OCI-LY1 (cell line): Measurements from ENCODE around the gene MFSD11.
"Not testable (repeated sequence)": the region's sequence is repeated elsewhere in the genome, so short reads cannot be mapped to it uniquely, and the experiment has no call there.

ENCODE experiments used
- H2AFZ ChIP-seq: fragments of 200-600 bp; sonication (generic), shearing (Covaris generic); 2 replicates; pipeline ENCODE4 v1.6.0; 2014; ENCODE audit warnings: antibody characterized with exemption, mild to moderate bottlenecking, low read length
- H3F3A ChIP-seq: fragments of 200-600 bp; sonication (generic), shearing (Covaris generic); 2 replicates; pipeline ENCODE4 v1.6.0; 2014; ENCODE audit warnings: mild to moderate bottlenecking, antibody characterized with exemption, low read length, moderate library complexity; ENCODE audit not compliant: insufficient read depth
- H3K27ac ChIP-seq: fragments of 200-600 bp; sonication (generic); 2 replicates; pipeline ENCODE4 v1.5.1; 2014; ENCODE audit warnings: low read length, mixed run types, mild to moderate bottlenecking, low read depth; ENCODE audit not compliant: poor library complexity, severe bottlenecking
- H3K27me3 ChIP-seq: fragments of 200-600 bp; sonication (generic); 2 replicates; pipeline ENCODE4 v1.6.0; 2014; ENCODE audit warnings: antibody characterized with exemption, mild to moderate bottlenecking, low read length, moderate library complexity; ENCODE audit not compliant: insufficient read depth
- H3K36me3 ChIP-seq: fragments of 200-600 bp; sonication (generic); 2 replicates; pipeline ENCODE4 v1.6.1; 2014; ENCODE audit warnings: mild to moderate bottlenecking, antibody characterized with exemption, low read length, moderate library complexity, mixed read lengths; ENCODE audit not compliant: insufficient read depth
- H3K4me1 ChIP-seq: fragments of 200-600 bp; sonication (generic); 2 replicates; pipeline ENCODE4 v1.5.1; 2014; ENCODE audit warnings: mild to moderate bottlenecking, low read length, moderate library complexity; ENCODE audit not compliant: insufficient read depth, severe bottlenecking
- H3K4me2 ChIP-seq: fragments of 200-600 bp; sonication (generic), shearing (Covaris generic); 2 replicates; pipeline ENCODE4 v1.6.1; 2014; ENCODE audit warnings: low read length
- H3K4me3 ChIP-seq: fragments of 200-600 bp; sonication (generic); 2 replicates; pipeline ENCODE4 v1.5.1; 2014; ENCODE audit warnings: low read length, low read depth, mild to moderate bottlenecking, mixed read lengths; ENCODE audit not compliant: poor library complexity, severe bottlenecking
- H3K79me2 ChIP-seq: fragments of 200-600 bp; shearing (Covaris generic); 2 replicates; pipeline ENCODE4 v1.6.1; 2016; ENCODE audit warnings: mixed run types, low read length, mixed read lengths; ENCODE audit not compliant: insufficient read depth
- H3K9ac ChIP-seq: fragments of 200-600 bp; sonication (generic), shearing (Covaris generic); 2 replicates; pipeline ENCODE4 v1.6.1; 2014; ENCODE audit warnings: mild to moderate bottlenecking, low read length, mixed read lengths
- H3K9me2 ChIP-seq: fragments of 200-600 bp; sonication (generic), shearing (Covaris generic); 2 replicates; pipeline ENCODE4 v1.6.1; 2014; ENCODE audit warnings: low read depth, mild to moderate bottlenecking, low read length, mixed read lengths
- H3K9me3 ChIP-seq: fragments of 200-600 bp; shearing (Covaris generic); 2 replicates; pipeline ENCODE4 v1.6.1; 2014; ENCODE audit warnings: low read length, mixed read lengths
- H4K20me1 ChIP-seq: fragments of 200-600 bp; sonication (generic), shearing (Covaris generic); 2 replicates; pipeline ENCODE4 v1.6.0; 2016; ENCODE audit warnings: mild to moderate bottlenecking, low read length; ENCODE audit not compliant: insufficient read depth
- CTCF ChIP-seq: fragments of 200-600 bp; sonication (generic), shearing (Covaris generic); IDR thresholded peaks from 2 replicates; pipeline ENCODE4 v1.5.1; 2017; ENCODE audit warnings: mild to moderate bottlenecking, antibody characterized with exemption, low read length, moderate library complexity, mixed read lengths
- EZH2 ChIP-seq: fragments of 200-600 bp; sonication (generic), shearing (Covaris generic); IDR thresholded peaks from 2 replicates; pipeline ENCODE4 v1.8.0; 2017; ENCODE audit warnings: borderline replicate concordance, mixed run types, mild to moderate bottlenecking, antibody characterized with exemption, low read length, moderate library complexity, mixed read lengths

Gene MFSD11

GRCh38 chr17:76696763-76697701, 40.9 kb upstream of the MFSD11 start:
- H3K4me2 ChIP-seq, result no peak overlapping the region
- H3F3A ChIP-seq, result no peaks in the 10 kb centered on the region
- H3K4me3 ChIP-seq, result no peak overlapping the region
- H3K9me2 ChIP-seq, result no peaks in the 10 kb centered on the region
- H3K4me1 ChIP-seq, result peaks cover 4% of the 10 kb centered on the region
- no peak overlapping the region for H3K9ac ChIP-seq
- H3K27ac ChIP-seq, result no peak overlapping the region
- peaks cover 3% of the 10 kb centered on the region; the same call in 1 of the 2 replicates for H3K27me3 ChIP-seq
- H3K36me3 ChIP-seq, result no peaks in the 10 kb centered on the region
- no peaks in the 10 kb centered on the region for H4K20me1 ChIP-seq
- TF ChIP-seq EZH2 (no peak), CTCF (no peak)
- no peak overlapping the region for H2AFZ ChIP-seq
- H3K9me3 ChIP-seq, result no peaks in the 10 kb centered on the region
- no peaks in the 10 kb centered on the region for H3K79me2 ChIP-seq

GRCh38 chr17:76697702-76698465, 40.0 kb upstream of the MFSD11 start:
- no peak for TF ChIP-seq CTCF
- no peak for TF ChIP-seq EZH2
- H2AFZ ChIP-seq, result no peak overlapping the region
- H3K4me3 ChIP-seq, result no peak overlapping the region
- H3K4me2 ChIP-seq, result no peak overlapping the region
- H3K4me1 ChIP-seq, result peaks cover 4% of the 10 kb centered on the region
- no peaks in the 10 kb centered on the region for H3K36me3 ChIP-seq
- H3K27ac ChIP-seq, result no peak overlapping the region
- peaks cover 3% of the 10 kb centered on the region; the same call in 1 of the 2 replicates for H3K27me3 ChIP-seq
- H3K9me3 ChIP-seq, result no peaks in the 10 kb centered on the region
- no peaks in the 10 kb centered on the region for H4K20me1 ChIP-seq
- H3F3A ChIP-seq, result no peaks in the 10 kb centered on the region
- H3K79me2 ChIP-seq, result no peaks in the 10 kb centered on the region
- no peaks in the 10 kb centered on the region for H3K9me2 ChIP-seq
- no peak overlapping the region for H3K9ac ChIP-seq

- H3K4me2 ChIP-seq, H3K4me1 ChIP-seq, H3K79me2 ChIP-seq: not testable (repeated sequence)
Observed at GRCh38 chr17:76698466-76698977, 39.4 kb upstream of the MFSD11 start.

More at GRCh38 chr17:76698466-76698977, 39.4 kb upstream of the MFSD11 start:
- not testable (repeated sequence) for H3K9ac ChIP-seq, H3K27me3 ChIP-seq, H2AFZ ChIP-seq, H4K20me1 ChIP-seq, H3K27ac ChIP-seq, H3K36me3 ChIP-seq, H3K4me3 ChIP-seq, H3F3A ChIP-seq, H3K9me2 ChIP-seq, H3K9me3 ChIP-seq
